ENCODE results near the gene TIMP3. TPM values are rescaled to one million over a fixed set of nuclear protein-coding genes. Genes with fewer than 3 reads are reported as not detected.

TIMP3 gene
- total and polyA plus RNA-seq, 2 of the 4 experiments (the other 2 are of a cell fraction) = 98.8 to 179 TPM

- H3K14ac ChIP-seq (replicated peaks; ENCODE audit: low read depth, low read length) = no peak overlapping the region
- H2BK5ac ChIP-seq (ENCODE audit: low read depth, low read length, poor library complexity, severe bottlenecking) = no peak overlapping the region
- H3K18ac ChIP-seq (ENCODE audit: low read depth, low read length) = no peak overlapping the region
- no peaks in the 10 kb centered on the region for H3K27me3 ChIP-seq (ENCODE audit: control insufficient read depth, insufficient read depth, low read length)
- peaks cover 25% of the 10 kb centered on the region; the same call in 1 of the 2 replicates for H4K20me1 ChIP-seq (ENCODE audit: insufficient read depth, low read length)
- H2BK15ac ChIP-seq (ENCODE audit: low read depth, low read length) = no peak overlapping the region
- no peak for TF ChIP-seq CEBPB (IDR thresholded peaks at IDR 0.05; ENCODE audit: low read depth, low read length)
- peaks cover 12% of the 10 kb centered on the region for H3K9me1 ChIP-seq (ENCODE audit: insufficient read depth, low read length)
- no peak overlapping the region for H3K27ac ChIP-seq (ENCODE audit: insufficient read depth, low read length)
- dilution Hi-C loops (cut with HindIII; ENCODE audit: low sequenced_read_pairs, unreplicated experiment) (no loop called here), intact Hi-C loops (cut with micrococcal nuclease) (loop anchor here (10.0 kb wide), 1 partner anchor 125 kb away; no protein-coding TSS in a partner anchor), in situ Hi-C loops (cut with MboI; ENCODE audit: low sequenced_read_pairs) (no loop called here)
- no peaks in the 10 kb centered on the region for H3K9me3 ChIP-seq (ENCODE audit: control insufficient read depth, insufficient read depth, low read length)
- H2AK9ac ChIP-seq (replicated peaks; ENCODE audit: low read depth, low read length, poor library complexity) = no peak overlapping the region
- H3K79me1 ChIP-seq (ENCODE audit: low read depth in 1 of 2, low read length in 2 of 2) = peaks cover 0 to 17% of the 10 kb centered on the region in 2 experiments; a peak in 3 of 4 replicates
- BruUV-seq (replicated peaks) = TSS peak; percentile 63
- no peak overlapping the region for H4K5ac ChIP-seq (ENCODE audit: low read depth, low read length)
- ATAC-seq (ENCODE audit: low read depth) (no peak), DNase-seq (no peak)
- no peaks in the 10 kb centered on the region for H3K4me1 ChIP-seq (ENCODE audit: control insufficient read depth, insufficient read depth, low read length)
- no CpG with 5 or more reads among the region's 1 CpG for WGBS, 2 experiments (ENCODE audit: extremely low coverage in 2 of 2, insufficient read length in 1 of 2)
- no peak overlapping the region for H3K4me3 ChIP-seq (ENCODE audit: insufficient read depth, low read depth, low read length)
- H4K91ac ChIP-seq (ENCODE audit: insufficient read depth, low read depth, low read length) = no peak overlapping the region
- CTCF ChIA-PET = interaction anchor here (0.7 kb wide), 1 partner anchor 266 kb away, joined by 5 read pairs; no protein-coding TSS in a partner anchor
- no peak overlapping the region for H2BK20ac ChIP-seq (ENCODE audit: low read depth, low read length)
- peaks cover 65% of the 10 kb centered on the region for H3K36me3 ChIP-seq (ENCODE audit: control insufficient read depth, insufficient read depth, low read length)
- no peak overlapping the region for H3K9ac ChIP-seq (ENCODE audit: low read depth, low read length)
- H3K23ac ChIP-seq (ENCODE audit: low read depth, low read length) = no peak overlapping the region
- no peak overlapping the region for H4K8ac ChIP-seq (ENCODE audit: low read depth in 2 of 2, low read length in 2 of 2)
- POLR2A ChIA-PET (ENCODE audit: unreplicated experiment) = no interaction called here
- no peak overlapping the region for H3K4me2 ChIP-seq (ENCODE audit: low read depth, low read length)
- no peak overlapping the region for H2AFZ ChIP-seq (replicated peaks; ENCODE audit: low read length, poor library complexity)
- no peak overlapping the region for H2BK120ac ChIP-seq (ENCODE audit: low read depth, low read length)
- H3K56ac ChIP-seq (ENCODE audit: extremely low read depth, insufficient read depth, low read length) = no peak overlapping the region
- H3K4ac ChIP-seq (ENCODE audit: low read depth, low read length) = no peak overlapping the region
- H2AK5ac ChIP-seq (ENCODE audit: low read depth, low read length) = no peak overlapping the region
These were observed 58.2 kb downstream of the TIMP3 start for GRCh38 chr22:32859743-32860142.

Data from IMR-90 (cell line).